T-helper 2 cell treated with Interferon-gamma antibody and Interleukin-4, amounts not matched to agents 100 ng/mL and 5 ng/mL, for 36 hours (primary cell): ENCODE data around the gene UNC93B1. TPM values are rescaled to one million over a fixed set of nuclear protein-coding genes. Genes with fewer than 3 reads are reported as not detected.

Experiments
- intact Hi-C: fragments of 100-400 bp; cut with micrococcal nuclease; formaldehyde crosslinking; loops from one replicate; pipeline ENCODE4 v1.15.1; 2023
- total RNA-seq: library from RNA; stranded (reverse); gene quantifications from 2 replicates; pipeline ENCODE4 v1.2.3, GENCODE V29; 2022

The UNC93B1 gene, protein sequence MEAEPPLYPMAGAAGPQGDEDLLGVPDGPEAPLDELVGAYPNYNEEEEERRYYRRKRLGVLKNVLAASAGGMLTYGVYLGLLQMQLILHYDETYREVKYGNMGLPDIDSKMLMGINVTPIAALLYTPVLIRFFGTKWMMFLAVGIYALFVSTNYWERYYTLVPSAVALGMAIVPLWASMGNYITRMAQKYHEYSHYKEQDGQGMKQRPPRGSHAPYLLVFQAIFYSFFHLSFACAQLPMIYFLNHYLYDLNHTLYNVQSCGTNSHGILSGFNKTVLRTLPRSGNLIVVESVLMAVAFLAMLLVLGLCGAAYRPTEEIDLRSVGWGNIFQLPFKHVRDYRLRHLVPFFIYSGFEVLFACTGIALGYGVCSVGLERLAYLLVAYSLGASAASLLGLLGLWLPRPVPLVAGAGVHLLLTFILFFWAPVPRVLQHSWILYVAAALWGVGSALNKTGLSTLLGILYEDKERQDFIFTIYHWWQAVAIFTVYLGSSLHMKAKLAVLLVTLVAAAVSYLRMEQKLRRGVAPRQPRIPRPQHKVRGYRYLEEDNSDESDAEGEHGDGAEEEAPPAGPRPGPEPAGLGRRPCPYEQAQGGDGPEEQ
- total RNA-seq, result 14.7 and 15.8 TPM in 2 replicates

- intact Hi-C loops, result loop anchor here (10.0 kb wide), 2 partner anchors 121 to 201 kb away; partner anchors contain the start of gene CHKA
Measured at GRCh38 chr11:68003846-68004550, at the start of gene UNC93B1. Gene UNC93B1 (minus strand): TSS chr11:68004097. CDS start chr11:68004043, 54 bp downstream.

GRCh38 chr11:68053117-68053516 lies 49.2 kb upstream of the UNC93B1 start:
- intact Hi-C loops, result no loop called here

- intact Hi-C loops, result no loop called here
Measured at GRCh38 chr11:68052137-68052873, 48.4 kb upstream of the UNC93B1 start.

GRCh38 chr11:68051191-68052136 lies 47.6 kb upstream of the UNC93B1 start:
- intact Hi-C loops, result no loop called here

- intact Hi-C loops, result no loop called here
Measured at GRCh38 chr11:68050371-68050841, 46.5 kb upstream of the UNC93B1 start.

GRCh38 chr11:68049509-68050370 lies 45.8 kb upstream of the UNC93B1 start:
- intact Hi-C loops, result no loop called here

DNA sequence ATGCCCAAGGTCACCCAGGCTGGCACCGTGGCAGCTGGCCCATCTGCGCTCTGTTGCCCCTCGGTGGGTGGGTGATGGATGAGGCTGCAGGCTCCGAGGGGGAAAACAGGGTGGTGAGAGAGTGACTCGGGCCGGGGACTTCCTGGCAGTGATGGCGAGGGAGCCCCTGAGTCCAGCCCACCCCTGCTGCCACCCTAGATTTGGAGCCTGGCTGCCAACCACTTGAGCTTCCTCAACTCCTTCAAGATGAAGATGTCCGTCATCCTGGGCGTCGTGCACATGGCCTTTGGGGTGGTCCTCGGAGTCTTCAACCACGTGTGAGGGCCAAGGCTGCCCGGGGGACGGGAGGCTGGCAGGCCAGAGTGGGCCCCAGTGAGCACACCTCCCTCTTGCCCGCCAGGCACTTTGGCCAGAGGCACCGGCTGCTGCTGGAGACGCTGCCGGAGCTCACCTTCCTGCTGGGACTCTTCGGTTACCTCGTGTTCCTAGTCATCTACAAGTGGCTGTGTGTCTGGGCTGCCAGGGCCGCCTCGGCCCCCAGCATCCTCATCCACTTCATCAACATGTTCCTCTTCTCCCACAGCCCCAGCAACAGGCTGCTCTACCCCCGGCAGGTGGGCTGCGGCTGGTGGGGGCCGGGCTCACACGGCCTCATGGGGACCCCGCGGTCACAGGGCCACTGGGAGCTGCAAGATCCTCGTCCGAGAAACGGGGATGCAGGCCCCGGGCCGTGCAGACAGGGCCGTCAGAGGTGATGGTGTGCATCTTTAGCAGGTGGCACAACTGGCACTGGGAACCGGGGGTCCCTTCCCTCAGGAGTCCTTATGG lies 45.0 kb upstream of the UNC93B1 start:
- intact Hi-C loops, result no loop called here

GRCh38 chr11:68047437-68048290 lies 43.8 kb upstream of the UNC93B1 start:
- intact Hi-C loops, result no loop called here

DNA sequence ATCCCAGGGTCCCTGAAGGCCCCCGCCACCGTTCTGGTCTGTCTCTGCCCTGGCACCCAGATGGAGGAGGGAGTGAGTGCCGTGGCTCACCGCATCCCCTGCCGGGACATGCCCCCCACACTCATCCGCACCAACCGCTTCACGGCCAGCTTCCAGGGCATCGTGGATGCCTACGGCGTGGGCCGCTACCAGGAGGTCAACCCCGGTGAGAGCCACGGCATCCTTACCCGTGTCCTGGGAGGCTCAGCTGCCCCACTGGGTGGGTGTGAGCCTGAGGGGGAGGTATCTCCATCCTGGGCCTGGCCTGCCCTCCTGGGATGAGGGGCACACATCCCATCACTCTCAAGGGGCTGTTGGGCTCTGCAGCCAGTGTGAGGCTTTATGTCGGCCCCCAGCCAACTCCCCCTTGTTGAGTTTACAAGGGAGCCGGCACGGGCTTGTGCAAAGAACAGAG lies 41.0 kb upstream of the UNC93B1 start:
- intact Hi-C loops, result no loop called here

DNA sequence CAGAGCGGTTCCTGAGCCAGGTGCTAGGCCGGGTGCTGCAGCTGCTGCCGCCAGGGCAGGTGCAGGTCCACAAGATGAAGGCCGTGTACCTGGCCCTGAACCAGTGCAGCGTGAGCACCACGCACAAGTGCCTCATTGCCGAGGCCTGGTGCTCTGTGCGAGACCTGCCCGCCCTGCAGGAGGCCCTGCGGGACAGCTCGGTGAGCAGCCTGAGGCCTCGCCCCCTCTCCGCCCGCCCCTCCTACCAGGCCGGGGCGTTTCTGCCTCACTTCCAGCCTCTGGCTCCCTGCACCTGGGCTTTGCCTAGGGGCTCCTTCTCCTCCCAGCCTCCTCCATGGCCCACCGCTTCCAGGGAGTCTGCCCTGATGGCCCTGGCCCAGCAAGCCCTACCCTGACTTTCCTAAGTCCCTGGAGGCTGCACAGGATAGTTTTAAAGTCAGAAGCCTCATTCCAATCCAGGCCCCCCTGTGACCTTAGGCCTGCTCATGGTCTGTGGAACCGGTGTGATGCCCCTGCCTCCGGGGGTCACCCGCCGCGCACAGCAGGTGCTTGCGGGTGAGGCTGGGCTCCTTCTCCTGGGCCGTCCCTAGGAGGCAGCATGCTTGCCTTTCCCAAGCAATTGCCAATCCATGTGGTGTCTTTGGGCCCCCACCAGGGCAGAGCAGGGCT lies 40.4 kb upstream of the UNC93B1 start:
- intact Hi-C loops, result no loop called here

- intact Hi-C loops, result no loop called here
Measured at GRCh38 chr11:68043349-68044144, 39.6 kb upstream of the UNC93B1 start.

- intact Hi-C loops, result no loop called here
Measured at GRCh38 chr11:68043029-68043348, 39.1 kb upstream of the UNC93B1 start.

DNA sequence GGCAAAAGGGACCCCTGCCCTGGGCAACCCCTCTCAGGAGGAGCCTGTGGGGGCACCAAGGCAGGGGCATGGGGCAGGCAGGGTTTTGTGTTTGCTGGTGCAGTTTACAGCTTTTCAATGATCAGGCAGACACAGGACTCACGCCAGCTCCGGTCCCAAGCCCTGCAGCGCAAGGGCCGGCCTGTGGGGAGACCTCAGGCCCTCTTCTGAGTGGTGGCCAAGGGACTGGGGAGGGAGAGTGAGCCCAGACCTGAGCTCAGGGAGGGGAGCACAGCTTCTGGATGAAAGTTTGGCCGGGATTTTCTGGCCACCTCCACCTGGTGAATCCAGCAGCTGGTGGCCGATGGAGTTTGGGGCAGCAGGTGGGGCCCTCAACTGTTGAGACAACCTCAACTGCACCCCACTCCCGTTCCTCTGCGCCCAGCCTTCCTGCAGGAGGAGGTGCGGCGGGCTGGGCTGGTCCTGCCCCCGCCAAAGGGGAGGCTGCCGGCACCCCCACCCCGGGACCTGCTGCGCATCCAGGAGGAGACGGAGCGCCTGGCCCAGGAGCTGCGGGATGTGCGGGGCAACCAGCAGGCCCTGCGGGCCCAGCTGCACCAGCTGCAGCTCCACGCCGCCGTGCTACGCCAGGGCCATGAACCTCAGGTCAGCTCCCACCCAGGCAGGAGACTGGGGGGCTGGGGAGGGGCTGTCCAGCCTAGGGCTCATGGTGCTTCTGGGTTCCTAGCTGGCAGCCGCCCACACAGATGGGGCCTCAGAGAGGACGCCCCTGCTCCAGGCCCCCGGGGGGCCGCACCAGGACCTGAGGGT lies 38.5 kb upstream of the UNC93B1 start:
- intact Hi-C loops, result no loop called here

DNA sequence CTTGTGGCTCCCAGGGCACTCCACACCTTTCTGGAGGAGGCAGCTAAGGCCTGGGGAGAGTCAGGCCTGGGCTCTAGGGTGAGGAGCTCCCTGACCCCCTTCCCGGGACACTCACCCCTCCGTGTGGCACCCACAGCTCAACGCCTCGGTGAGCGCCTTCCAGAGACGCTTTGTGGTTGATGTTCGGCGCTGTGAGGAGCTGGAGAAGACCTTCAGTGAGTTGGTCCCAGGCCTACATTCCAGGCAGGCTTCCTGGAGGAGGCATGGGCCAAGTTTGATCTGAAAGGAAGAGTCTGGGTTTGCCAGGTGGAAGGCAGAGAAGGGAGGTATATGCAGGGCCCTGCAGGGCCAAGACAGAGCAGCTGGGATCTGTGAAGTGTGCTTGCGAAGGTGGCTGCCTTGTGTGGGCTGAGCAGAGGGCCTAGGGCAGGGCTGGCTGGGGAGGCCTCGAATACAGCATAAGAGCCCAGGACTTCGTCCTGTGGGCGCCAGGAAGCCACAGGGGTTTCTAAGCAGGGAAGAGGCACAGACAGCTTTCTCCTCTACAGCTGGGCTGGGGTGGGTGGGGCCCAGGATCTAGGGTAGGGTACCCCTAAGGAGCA lies 37.8 kb upstream of the UNC93B1 start:
- intact Hi-C loops, result no loop called here
